Measurements from ENCODE around the gene DOK3.

GRCh38 chr5:177470759-177471536 is 38.7 kb downstream of the DOK3 start:
- TF ChIP-seq CTCF (IDR thresholded peaks at IDR 0.05) (no peak), POLR2AphosphoS5 (IDR thresholded peaks at IDR 0.05) (no peak)
